Activated CD4-positive, alpha-beta T cell treated with anti-CD3 and anti-CD28 coated beads for 36 hours (primary cell): ENCODE measurements around the gene TP53RK. TPM values are rescaled to one million over a fixed set of nuclear protein-coding genes. Genes with fewer than 3 reads are reported as not detected.

Experiments
- ATAC-seq: fragments of 200-7000 bp; cut with Tn5 transposase; one replicate; pipeline ENCODE4 v1.10.0; 2021; ENCODE audit warnings: mild to moderate bottlenecking, moderate library complexity
- CTCF ChIA-PET: fragments of 350-600 bp; sonication (Branson Sonifier 250); formaldehyde crosslinking; loops from one replicate; lab custom pipeline; 2021; ENCODE audit warnings: antibody characterized with exemption; lab: Charles Lee
- POLR2A ChIA-PET: fragments of 350-600 bp; sonication (Branson Sonifier 250); formaldehyde crosslinking; loops from one replicate; lab custom pipeline; 2021; ENCODE audit warnings: antibody characterized with exemption, inconsistent platforms; lab: Charles Lee
- DNase-seq: peaks from one replicate; pipeline ENCODE4 v3.0.0-alpha.2; 2020
- H3K27ac Mint-ChIP-seq: one replicate; pipeline ENCODE4 v1.8.0; 2021; ENCODE audit warnings: mixed read lengths
- H3K27me3 Mint-ChIP-seq: one replicate; pipeline ENCODE4 v1.8.0; 2021; ENCODE audit warnings: mixed read lengths
- H3K36me3 Mint-ChIP-seq: one replicate; pipeline ENCODE4 v1.8.0; 2021; ENCODE audit warnings: low read depth, mixed read lengths
- H3K4me1 Mint-ChIP-seq: one replicate; pipeline ENCODE4 v1.8.0; 2021; ENCODE audit warnings: mixed read lengths
- H3K4me3 Mint-ChIP-seq: one replicate; pipeline ENCODE4 v1.8.0; 2021; ENCODE audit warnings: mild to moderate bottlenecking, moderate library complexity, mixed read lengths
- H3K9me3 Mint-ChIP-seq: one replicate; pipeline ENCODE4 v1.8.0; 2021; ENCODE audit warnings: low read depth, mixed read lengths
- intact Hi-C, 2 experiments: fragments of 100-400 bp; cut with DNase I in 1 of 2; cut with micrococcal nuclease in 1 of 2; formaldehyde crosslinking; loops; one replicate each; pipeline versions ENCODE4 v1.14.2 to v1.15.1; 2022 to 2024; cut with DNase I, micrococcal nuclease
- total RNA-seq, 2 experiments: library from RNA; stranded (reverse); gene quantifications; one replicate each; pipeline ENCODE4 v1.2.3, GENCODE V29; 2021

TP53RK gene
- total RNA-seq, 2 experiments from 2014 or later, result 11.2 to 12.1 TPM

GRCh38 chr20:46642969-46643343 is 46.3 kb downstream of the TP53RK start:
- ATAC-seq (no peak), DNase-seq (no peak)
- Mint-ChIP-seq H3K4me3 (no peak overlapping the region), H3K27ac (no peak overlapping the region), H3K4me1 (no peaks in the 10 kb centered on the region), H3K9me3 (no peaks in the 10 kb centered on the region), H3K27me3 (peaks cover 6% of the 10 kb centered on the region), H3K36me3 (no peaks in the 10 kb centered on the region)
- intact Hi-C loops, result no loop called here
- ChIA-PET POLR2A (no interaction called here), CTCF (interaction anchor here (0.6 kb wide), 1 partner anchor 377 kb away, joined by 4 read pairs; no protein-coding TSS in a partner anchor)

- Mint-ChIP-seq H3K9me3 (no peaks in the 10 kb centered on the region), H3K4me3 (no peak overlapping the region), H3K4me1 (no peaks in the 10 kb centered on the region), H3K36me3 (no peaks in the 10 kb centered on the region), H3K27ac (no peak overlapping the region), H3K27me3 (peaks cover 6% of the 10 kb centered on the region)
- no peak for DNase-seq
- POLR2A ChIA-PET, result no interaction called here
- ATAC-seq, result no peak
- intact Hi-C loops, result no loop called here
- CTCF ChIA-PET, result interaction anchor here (0.6 kb wide), 1 partner anchor 376 kb away, joined by 4 read pairs; no protein-coding TSS in a partner anchor
Observed at GRCh38 chr20:46642265-46642968, 46.8 kb downstream of the TP53RK start.

GRCh38 chr20:46641424-46641823 is 47.8 kb downstream of the TP53RK start:
- Mint-ChIP-seq H3K36me3 (no peaks in the 10 kb centered on the region), H3K9me3 (no peaks in the 10 kb centered on the region), H3K27me3 (peaks cover 6% of the 10 kb centered on the region), H3K4me3 (no peak overlapping the region), H3K27ac (no peak overlapping the region), H3K4me1 (no peaks in the 10 kb centered on the region)
- DNase-seq (no peak), ATAC-seq (no peak)
- POLR2A ChIA-PET, result no interaction called here
- CTCF ChIA-PET, result no interaction called here
- intact Hi-C loops, result no loop called here

GRCh38 chr20:46640536-46641311 is 48.5 kb downstream of the TP53RK start:
- POLR2A ChIA-PET, result no interaction called here
- Mint-ChIP-seq H3K27ac (no peak overlapping the region), H3K36me3 (no peaks in the 10 kb centered on the region), H3K9me3 (no peaks in the 10 kb centered on the region), H3K27me3 (peaks cover 6% of the 10 kb centered on the region), H3K4me1 (no peaks in the 10 kb centered on the region), H3K4me3 (no peak overlapping the region)
- no peak for ATAC-seq
- DNase-seq, result no peak
- CTCF ChIA-PET, result interaction anchor here (1.3 kb wide), 1 partner anchor 16 kb away, joined by 4 read pairs; no protein-coding TSS in a partner anchor
- intact Hi-C loops, result no loop called here

GRCh38 chr20:46640044-46640443 is 49.2 kb downstream of the TP53RK start:
- CTCF ChIA-PET, result interaction anchor here (1.3 kb wide), 1 partner anchor 15 kb away, joined by 4 read pairs; no protein-coding TSS in a partner anchor
- H3K4me1 Mint-ChIP-seq, result no peaks in the 10 kb centered on the region
- no peaks in the 10 kb centered on the region for H3K9me3 Mint-ChIP-seq
- intact Hi-C loops, result no loop called here
- H3K27me3 Mint-ChIP-seq, result peaks cover 7% of the 10 kb centered on the region
- no peaks in the 10 kb centered on the region for H3K36me3 Mint-ChIP-seq
- H3K27ac Mint-ChIP-seq, result no peak overlapping the region
- DNase-seq (no peak), ATAC-seq (no peak)
- no peak overlapping the region for H3K4me3 Mint-ChIP-seq
- POLR2A ChIA-PET, result no interaction called here

- no peaks in the 10 kb centered on the region for H3K9me3 Mint-ChIP-seq
- intact Hi-C loops, result no loop called here
- H3K4me1 Mint-ChIP-seq, result no peaks in the 10 kb centered on the region
- H3K4me3 Mint-ChIP-seq, result no peak overlapping the region
- peaks cover 7% of the 10 kb centered on the region for H3K27me3 Mint-ChIP-seq
- ChIA-PET CTCF (interaction anchor here (1.3 kb wide), 1 partner anchor 14 kb away, joined by 4 read pairs; no protein-coding TSS in a partner anchor), POLR2A (no interaction called here)
- H3K27ac Mint-ChIP-seq, result no peak overlapping the region
- H3K36me3 Mint-ChIP-seq, result no peaks in the 10 kb centered on the region
- no peak for ATAC-seq
- no peak for DNase-seq
Observed at GRCh38 chr20:46639587-46639986, 49.7 kb downstream of the TP53RK start.

GRCh38 chr20:46638898-46639274 is 50.4 kb downstream of the TP53RK start:
- CTCF ChIA-PET, result no interaction called here
- POLR2A ChIA-PET, result no interaction called here
- no peaks in the 10 kb centered on the region for H3K36me3 Mint-ChIP-seq
- H3K4me1 Mint-ChIP-seq, result no peaks in the 10 kb centered on the region
- H3K4me3 Mint-ChIP-seq, result no peak overlapping the region
- peaks cover 7% of the 10 kb centered on the region for H3K27me3 Mint-ChIP-seq
- ATAC-seq (no peak), DNase-seq (no peak)
- intact Hi-C loops, result no loop called here
- no peaks in the 10 kb centered on the region for H3K9me3 Mint-ChIP-seq
- no peak overlapping the region for H3K27ac Mint-ChIP-seq

GRCh38 chr20:46638134-46638897 is 50.9 kb downstream of the TP53RK start:
- Mint-ChIP-seq H3K9me3 (no peaks in the 10 kb centered on the region), H3K4me1 (no peaks in the 10 kb centered on the region), H3K27ac (no peak overlapping the region), H3K27me3 (peaks cover 7% of the 10 kb centered on the region), H3K36me3 (no peaks in the 10 kb centered on the region), H3K4me3 (no peak overlapping the region)
- ChIA-PET CTCF (no interaction called here), POLR2A (no interaction called here)
- ATAC-seq (no peak), DNase-seq (no peak)
- intact Hi-C loops, result no loop called here

GRCh38 chr20:46637427-46638133 is 51.7 kb downstream of the TP53RK start:
- Mint-ChIP-seq H3K4me3 (no peak overlapping the region), H3K36me3 (no peaks in the 10 kb centered on the region), H3K27ac (no peak overlapping the region), H3K9me3 (no peaks in the 10 kb centered on the region), H3K4me1 (no peaks in the 10 kb centered on the region), H3K27me3 (peaks cover 10% of the 10 kb centered on the region)
- intact Hi-C loops, result no loop called here
- ChIA-PET CTCF (no interaction called here), POLR2A (no interaction called here)
- no peak for ATAC-seq
- no peak for DNase-seq

GRCh38 chr20:46637020-46637419 is 52.2 kb downstream of the TP53RK start:
- no peaks in the 10 kb centered on the region for H3K4me1 Mint-ChIP-seq
- no peaks in the 10 kb centered on the region for H3K36me3 Mint-ChIP-seq
- H3K9me3 Mint-ChIP-seq, result no peaks in the 10 kb centered on the region
- DNase-seq (no peak), ATAC-seq (no peak)
- no peak overlapping the region for H3K4me3 Mint-ChIP-seq
- ChIA-PET CTCF (no interaction called here), POLR2A (no interaction called here)
- intact Hi-C loops, result no loop called here
- H3K27ac Mint-ChIP-seq, result no peak overlapping the region
- peaks cover 8% of the 10 kb centered on the region for H3K27me3 Mint-ChIP-seq

- Mint-ChIP-seq H3K4me3 (no peak overlapping the region), H3K27me3 (peaks cover 8% of the 10 kb centered on the region), H3K4me1 (no peaks in the 10 kb centered on the region), H3K27ac (no peak overlapping the region), H3K36me3 (no peaks in the 10 kb centered on the region), H3K9me3 (no peaks in the 10 kb centered on the region)
- ATAC-seq, result no peak
- POLR2A ChIA-PET, result no interaction called here
- intact Hi-C loops, result no loop called here
- DNase-seq, result no peak
- CTCF ChIA-PET, result no interaction called here
Observed at GRCh38 chr20:46636514-46636913, 52.7 kb downstream of the TP53RK start.
